Mucosa of stomach (tissue), 1 donor: ENCODE data around the gene IDUA.
"Not testable (repeated sequence)": the region's sequence is repeated elsewhere in the genome, so short reads cannot be mapped to it uniquely, and the experiment has no call there.

Experiments used
- H3K27me3 ChIP-seq: one replicate; pipeline ENCODE4 v1.7.0; 2013; ENCODE audit warnings: mild to moderate bottlenecking, low read length; ENCODE audit not compliant: control insufficient read depth, insufficient read depth
- H3K36me3 ChIP-seq: one replicate; pipeline ENCODE4 v1.7.0; 2013; ENCODE audit warnings: low read length; ENCODE audit not compliant: control insufficient read depth, insufficient read depth
- H3K4me1 ChIP-seq: one replicate; pipeline ENCODE4 v1.7.0; 2013; ENCODE audit warnings: mild to moderate bottlenecking, low read length; ENCODE audit not compliant: control insufficient read depth, insufficient read depth
- H3K4me3 ChIP-seq: one replicate; pipeline ENCODE4 v1.7.0; 2013; ENCODE audit warnings: low read length
- H3K9ac ChIP-seq: one replicate; pipeline ENCODE4 v1.7.0; 2013; ENCODE audit warnings: mild to moderate bottlenecking, low read length, moderate library complexity
- H3K9me3 ChIP-seq: one replicate; pipeline ENCODE4 v1.7.0; 2013; ENCODE audit warnings: mild to moderate bottlenecking, low read length, moderate library complexity; ENCODE audit not compliant: control insufficient read depth
- donor health status: Pancreatic carcinoma.

Gene IDUA

GRCh38 chr4:997375-998071, 10.7 kb downstream of the IDUA start:
- Histone ChIP-seq H3K9ac (no peak overlapping the region), H3K4me3 (no peak overlapping the region), H3K9me3 (no peaks in the 10 kb centered on the region), H3K4me1 (peaks cover 45% of the 10 kb centered on the region), H3K27me3 (peaks cover 57% of the 10 kb centered on the region), H3K36me3 (no peaks in the 10 kb centered on the region)

GRCh38 chr4:998096-998691, 11.3 kb downstream of the IDUA start:
- Histone ChIP-seq H3K4me1 (peaks cover 40% of the 10 kb centered on the region), H3K4me3 (no peak overlapping the region), H3K9ac (no peak overlapping the region), H3K9me3 (no peaks in the 10 kb centered on the region), H3K36me3 (no peaks in the 10 kb centered on the region), H3K27me3 (peaks cover 61% of the 10 kb centered on the region)

DNA sequence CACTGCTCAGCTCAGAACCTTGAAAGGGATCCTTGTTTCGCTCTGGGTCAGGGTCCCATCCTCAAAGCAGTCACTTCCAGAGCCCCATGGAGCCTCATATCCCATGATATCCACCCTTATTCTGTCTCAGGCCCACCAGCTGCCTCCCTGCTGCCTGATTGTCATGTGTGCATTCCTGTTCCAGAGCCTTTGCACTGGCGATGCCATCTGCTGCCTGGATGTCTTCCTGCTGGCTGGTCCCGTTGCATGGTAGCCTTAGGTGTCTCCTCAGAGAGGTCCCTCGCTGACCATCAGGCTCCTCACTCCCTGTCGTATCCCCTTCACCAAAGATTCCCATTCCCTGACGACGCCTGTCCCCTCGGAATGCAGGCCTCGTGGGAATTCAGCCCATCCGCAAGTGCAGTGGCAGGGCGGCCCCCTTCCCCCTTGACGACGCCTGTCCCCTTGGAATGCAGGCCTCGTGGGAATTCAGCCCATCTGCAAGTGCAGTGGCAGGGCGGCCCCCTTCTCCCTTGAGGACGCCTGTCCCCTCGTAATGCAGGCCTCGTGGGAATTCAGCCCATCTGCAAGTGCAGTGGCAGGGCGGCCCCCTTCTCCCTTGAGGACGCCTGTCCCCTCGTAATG, 12.5 kb downstream of the IDUA start:
- H3K9me3 ChIP-seq, H3K9ac ChIP-seq, H3K36me3 ChIP-seq, H3K4me3 ChIP-seq: not testable (repeated sequence)
- H3K4me1 ChIP-seq, result peaks cover 30% of the 10 kb centered on the region
- H3K27me3 ChIP-seq, result peaks cover 72% of the 10 kb centered on the region

DNA sequence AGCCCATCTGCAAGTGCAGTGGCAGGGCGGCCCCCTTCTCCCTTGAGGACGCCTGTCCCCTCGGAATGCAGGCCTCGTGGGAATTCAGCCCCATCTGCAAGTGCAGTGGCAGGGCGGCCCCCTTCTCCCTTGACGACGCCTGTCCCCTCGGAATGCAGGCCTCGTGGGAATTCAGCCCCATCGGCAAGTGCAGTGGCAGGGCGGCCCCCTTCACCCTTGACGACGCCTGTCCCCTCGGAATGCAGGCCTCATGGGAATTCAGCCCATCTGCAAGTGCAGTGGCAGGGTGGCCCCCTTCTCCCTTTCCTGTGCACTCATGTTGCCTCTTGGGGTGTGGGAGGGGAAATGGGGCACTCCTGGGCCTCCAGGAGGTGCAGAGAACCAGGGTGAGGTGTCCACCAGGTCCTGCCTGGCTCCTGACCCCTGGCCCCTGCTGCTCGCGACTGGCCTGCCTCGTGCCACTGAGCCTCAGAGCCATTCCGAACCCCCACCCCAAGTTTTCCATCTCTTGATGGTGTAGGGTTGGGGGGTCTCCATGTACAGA, 13.1 kb downstream of the IDUA start:
- Histone ChIP-seq H3K4me1 (peaks cover 30% of the 10 kb centered on the region), H3K36me3 (no peaks in the 10 kb centered on the region), H3K27me3 (peaks cover 77% of the 10 kb centered on the region), H3K4me3 (no peak overlapping the region), H3K9me3 (no peaks in the 10 kb centered on the region), H3K9ac (no peak overlapping the region)

DNA sequence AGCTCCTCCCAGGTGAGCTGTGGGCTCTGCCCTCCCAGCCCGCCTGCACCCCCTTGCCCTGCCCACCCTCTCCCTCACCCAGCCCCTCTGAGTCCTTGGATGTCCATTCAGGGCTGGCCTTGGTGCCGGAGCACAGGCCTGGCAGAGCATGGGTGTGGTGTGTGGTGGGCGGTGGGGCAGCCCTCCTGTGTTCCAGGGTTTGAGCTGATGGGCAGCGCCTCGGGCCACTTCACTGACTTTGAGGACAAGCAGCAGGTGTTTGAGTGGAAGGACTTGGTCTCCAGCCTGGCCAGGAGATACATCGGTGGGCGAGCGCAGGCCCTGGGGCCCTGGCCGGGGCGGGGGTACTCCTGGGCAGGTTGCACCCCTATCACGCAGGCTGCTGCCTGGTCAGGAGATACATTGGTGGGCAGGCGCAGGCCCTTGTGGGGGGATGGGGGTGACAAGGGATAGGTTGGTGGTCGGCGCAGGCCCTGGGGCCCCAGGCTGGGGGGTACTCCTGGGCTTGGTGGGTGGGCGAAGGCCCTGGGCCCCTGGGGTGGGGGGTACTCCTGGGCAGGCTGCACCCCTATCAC, 13.9 kb downstream of the IDUA start:
- Histone ChIP-seq H3K4me3 (no peak overlapping the region), H3K9ac (no peak overlapping the region), H3K27me3 (peaks cover 85% of the 10 kb centered on the region), H3K4me1 (peaks cover 29% of the 10 kb centered on the region), H3K36me3 (no peaks in the 10 kb centered on the region), H3K9me3 (no peaks in the 10 kb centered on the region)

- Histone ChIP-seq H3K9me3 (no peaks in the 10 kb centered on the region), H3K36me3 (no peaks in the 10 kb centered on the region), H3K27me3 (peaks cover 81% of the 10 kb centered on the region), H3K4me1 (peaks cover 20% of the 10 kb centered on the region), H3K9ac (no peak overlapping the region), H3K4me3 (no peak overlapping the region)
These were observed 14.8 kb downstream of the IDUA start for GRCh38 chr4:1001561-1002130.

GRCh38 chr4:1002131-1002630, 15.3 kb downstream of the IDUA start:
- Histone ChIP-seq H3K9me3 (no peaks in the 10 kb centered on the region), H3K4me1 (peaks cover 17% of the 10 kb centered on the region), H3K36me3 (no peaks in the 10 kb centered on the region), H3K4me3 (no peak overlapping the region), H3K27me3 (peaks cover 81% of the 10 kb centered on the region), H3K9ac (no peak overlapping the region)

DNA sequence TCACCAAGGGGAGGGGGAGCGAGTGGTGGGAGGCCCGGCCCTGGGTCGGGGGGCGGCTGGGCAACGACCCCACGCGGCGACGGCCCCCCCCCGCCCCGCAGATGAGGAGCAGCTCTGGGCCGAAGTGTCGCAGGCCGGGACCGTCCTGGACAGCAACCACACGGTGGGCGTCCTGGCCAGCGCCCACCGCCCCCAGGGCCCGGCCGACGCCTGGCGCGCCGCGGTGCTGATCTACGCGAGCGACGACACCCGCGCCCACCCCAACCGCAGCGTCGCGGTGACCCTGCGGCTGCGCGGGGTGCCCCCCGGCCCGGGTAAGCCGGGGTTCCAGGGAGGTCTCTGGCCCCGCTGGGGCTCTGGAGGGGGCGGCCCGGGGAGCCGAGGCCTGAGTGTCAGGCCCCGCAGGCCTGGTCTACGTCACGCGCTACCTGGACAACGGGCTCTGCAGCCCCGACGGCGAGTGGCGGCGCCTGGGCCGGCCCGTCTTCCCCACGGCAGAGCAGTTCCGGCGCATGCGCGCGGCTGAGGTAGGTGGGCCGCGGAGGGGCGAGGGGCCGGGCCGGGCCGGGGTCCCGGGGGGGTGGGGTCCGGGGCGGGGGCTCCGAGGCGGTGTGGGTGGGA, 15.9 kb downstream of the IDUA start:
- Histone ChIP-seq H3K9me3 (no peaks in the 10 kb centered on the region), H3K36me3 (no peaks in the 10 kb centered on the region), H3K4me1 (peaks cover 13% of the 10 kb centered on the region), H3K27me3 (peaks cover 81% of the 10 kb centered on the region), H3K9ac (no peak overlapping the region), H3K4me3 (no peak overlapping the region)

- Histone ChIP-seq H3K4me3 (no peak overlapping the region), H3K36me3 (no peaks in the 10 kb centered on the region), H3K9ac (no peak overlapping the region), H3K4me1 (peaks cover 6% of the 10 kb centered on the region), H3K27me3 (peaks cover 81% of the 10 kb centered on the region), H3K9me3 (no peaks in the 10 kb centered on the region)
These were observed 16.6 kb downstream of the IDUA start for GRCh38 chr4:1003271-1004070.

GRCh38 chr4:1004071-1004418, 17.2 kb downstream of the IDUA start:
- Histone ChIP-seq H3K4me1 (peaks cover 12% of the 10 kb centered on the region), H3K4me3 (no peak overlapping the region), H3K36me3 (no peaks in the 10 kb centered on the region), H3K27me3 (peaks cover 82% of the 10 kb centered on the region), H3K9me3 (no peaks in the 10 kb centered on the region), H3K9ac (no peak overlapping the region)
